Measurements from ENCODE around the gene DRAM1. TPM values are rescaled to one million over a fixed set of nuclear protein-coding genes. Genes with fewer than 3 reads are reported as not detected.

The DRAM1 gene
- total and polyA plus RNA-seq, 2 of the 4 experiments (the other 2 are of a cell fraction): 20.0 to 27.2 TPM

GRCh38 chr12:101967506-101967905 lies 90.1 kb downstream of the DRAM1 start:
- DNase-seq (no peak), ATAC-seq (ENCODE audit: low read depth) (no peak)
- Histone ChIP-seq H3K27ac (ENCODE audit: insufficient read depth, low read length) (no peak overlapping the region), H4K5ac (ENCODE audit: low read depth, low read length) (no peak overlapping the region), H3K23ac (ENCODE audit: low read depth, low read length) (no peak overlapping the region), H2BK120ac (ENCODE audit: low read depth, low read length) (no peak overlapping the region), H3K4me1 (ENCODE audit: control insufficient read depth, insufficient read depth, low read length) (no peaks in the 10 kb centered on the region), H2BK15ac (ENCODE audit: low read depth, low read length) (no peak overlapping the region), H4K20me1 (ENCODE audit: insufficient read depth, low read length) (no peaks in the 10 kb centered on the region), H3K14ac (replicated peaks; ENCODE audit: low read depth, low read length) (no peak overlapping the region), H3K79me1 (ENCODE audit: low read depth in 1 of 2, low read length in 2 of 2) (no peaks in the 10 kb centered on the region), H2AFZ (replicated peaks; ENCODE audit: low read length, poor library complexity) (no peak overlapping the region), H3K18ac (ENCODE audit: low read depth, low read length) (no peak overlapping the region), H3K9me3 (ENCODE audit: control insufficient read depth, insufficient read depth, low read length) (no peaks in the 10 kb centered on the region), H3K4me3 (ENCODE audit: insufficient read depth, low read depth, low read length) (no peak overlapping the region), H4K8ac (ENCODE audit: low read depth in 2 of 2, low read length in 2 of 2) (no peak overlapping the region), H3K36me3 (ENCODE audit: control insufficient read depth, insufficient read depth, low read length) (no peaks in the 10 kb centered on the region), H4K91ac (ENCODE audit: insufficient read depth, low read depth, low read length) (no peak overlapping the region), H3K27me3 (ENCODE audit: control insufficient read depth, insufficient read depth, low read length) (no peaks in the 10 kb centered on the region), H2AK9ac (replicated peaks; ENCODE audit: low read depth, low read length, poor library complexity) (no peak overlapping the region), H3K56ac (ENCODE audit: extremely low read depth, insufficient read depth, low read length) (no peak overlapping the region), H2BK5ac (ENCODE audit: low read depth, low read length, poor library complexity, severe bottlenecking) (no peak overlapping the region), H2BK20ac (ENCODE audit: low read depth, low read length) (no peak overlapping the region), H3K9ac (ENCODE audit: low read depth, low read length) (no peak overlapping the region), H3K4ac (ENCODE audit: low read depth, low read length) (no peak overlapping the region), H2AK5ac (ENCODE audit: low read depth, low read length) (no peak overlapping the region), H3K4me2 (ENCODE audit: low read depth, low read length) (no peak overlapping the region), H3K9me1 (ENCODE audit: insufficient read depth, low read length) (no peaks in the 10 kb centered on the region)
- no peak for TF ChIP-seq CHD1 (IDR thresholded peaks at IDR 0.05; ENCODE audit: low read depth, low read length)
- no peak for TF ChIP-seq MXI1 (IDR thresholded peaks at IDR 0.05; ENCODE audit: borderline replicate concordance, low read depth, low read length)
- no peak for TF ChIP-seq CEBPB (IDR thresholded peaks at IDR 0.05; ENCODE audit: low read depth, low read length)
- no peak for TF ChIP-seq BHLHE40 (IDR thresholded peaks at IDR 0.05; ENCODE audit: low read depth, low read length)
- TF ChIP-seq RCOR1 (IDR thresholded peaks at IDR 0.05; ENCODE audit: insufficient replicate concordance, low read length): no peak
- no peak for TF ChIP-seq MAFK (IDR thresholded peaks at IDR 0.05; ENCODE audit: low read depth, low read length)
- TF ChIP-seq SMC3 (IDR thresholded peaks at IDR 0.05; ENCODE audit: low read depth, low read length): no peak
- no peak for TF ChIP-seq ELK1 (IDR thresholded peaks at IDR 0.05; ENCODE audit: borderline replicate concordance, low read depth, low read length)
- no peak for TF ChIP-seq RFX5 (IDR thresholded peaks at IDR 0.05; ENCODE audit: low read depth, low read length)
- no peak for TF ChIP-seq CTCF (conservative IDR thresholded peaks at IDR 0.05; ENCODE audit: low read depth, low read length)
- TF ChIP-seq POLR2A (IDR thresholded peaks at IDR 0.05; ENCODE audit: low read depth, low read length): no peak
- TF ChIP-seq USF2 (IDR thresholded peaks at IDR 0.05; ENCODE audit: low read depth, low read length): no peak
- no peak for TF ChIP-seq FOS (IDR thresholded peaks at IDR 0.05; ENCODE audit: low read depth, low read length)
- TF ChIP-seq RAD21 (IDR thresholded peaks at IDR 0.05; ENCODE audit: low read length): no peak
- no peak for TF ChIP-seq MAZ (IDR thresholded peaks at IDR 0.05; ENCODE audit: borderline replicate concordance, low read depth, low read length)
- TF ChIP-seq NFE2L2 (IDR thresholded peaks at IDR 0.05; ENCODE audit: low read depth, low read length): no peak
- no CpG with 5 or more reads among the region's 4 CpGs for WGBS, 2 experiments (ENCODE audit: extremely low coverage in 2 of 2, insufficient read length in 1 of 2)
- intact Hi-C loops (cut with micrococcal nuclease) (loop anchor here (5.0 kb wide), 1 partner anchor 35 kb away; no protein-coding TSS in a partner anchor), dilution Hi-C loops (cut with HindIII; ENCODE audit: low sequenced_read_pairs, unreplicated experiment) (no loop called here), in situ Hi-C loops (cut with MboI; ENCODE audit: low sequenced_read_pairs) (loop anchor here (25.0 kb wide), 1 partner anchor 770 kb away; no protein-coding TSS in a partner anchor)
- no TSS peak for BruUV-seq (replicated peaks)
- ChIA-PET CTCF (no interaction called here), POLR2A (ENCODE audit: unreplicated experiment) (no interaction called here)

Measured in IMR-90 (cell line).